HepG2 (cell line): ENCODE data around the gene ATOSB. TPM values are rescaled to one million over a fixed set of nuclear protein-coding genes. Genes with fewer than 3 reads are reported as not detected.

ENCODE experiments used
- ATAC-seq: fragments of 200-7000 bp; cut with Tn5 transposase; 3 replicates; pipeline ENCODE4 v1.9.1; 2020; ENCODE audit warnings: mild to moderate bottlenecking, moderate library complexity
- BruUV-seq: library from RNA; stranded (reverse); fragments of 400-500 nt; replicated peaks from 2 replicates; lab custom pipeline; 2021; lab: Mats Ljungman, UMichigan
- CTCF ChIA-PET: fragments of 300-600 bp; formaldehyde crosslinking; extraction: SDS; loops from one replicate; lab custom pipeline; 2021; ENCODE audit warnings: low total read pairs, inconsistent platforms, low intra/inter-chr PET ratio; lab: Yijun Ruan, JAX
- POLR2A ChIA-PET: fragments of 350-600 bp; sonication (Branson Sonifier 250); formaldehyde crosslinking; loops from one replicate; lab custom pipeline; 2020; ENCODE audit warnings: antibody characterized with exemption, inconsistent platforms; lab: Yijun Ruan, JAX
- DNase-seq: peaks from one replicate; pipeline ENCODE4 v3.0.0-alpha.2; 2015; ENCODE audit warnings: low spot score
- FAIRE-seq: peaks from 3 replicates; lab custom pipeline; 2011; peaks lifted over from hg19 to GRCh38; lab: Jason Lieb, UNC
- H2AFZ ChIP-seq: one replicate; pipeline ENCODE4 v1.6.1; 2011; ENCODE audit warnings: low read length, inconsistent platforms
- H3K27ac ChIP-seq: fragments of 300-600 bp; 3 replicates; pipeline ENCODE4 v1.8.0; 2011; ENCODE audit warnings: mixed run types, mild to moderate bottlenecking, mixed read lengths, low read length, inconsistent platforms; ENCODE audit not compliant: insufficient read depth; ENCODE audit errors: extremely low read length
- H3K27me3 ChIP-seq, 2 experiments: fragments of 200-600 bp in 1 of 2; 2 replicates in 1 of 2; 3 replicates in 1 of 2; pipeline versions ENCODE4 v1.6.0 to v1.8.0; 2011; ENCODE audit warnings: low read length in 2 of 2, mild to moderate bottlenecking in 2 of 2, moderate library complexity in 2 of 2, inconsistent platforms in 1 of 2; ENCODE audit not compliant: insufficient read depth in 2 of 2, control insufficient read depth in 1 of 2
- H3K36me3 ChIP-seq, 2 experiments: fragments of 200-600 bp in 1 of 2; replicated peaks in 1 of 2; 2 replicates in 1 of 2; 3 replicates in 1 of 2; pipeline versions ENCODE4 v1.5.1 to v1.8.0; 2011; ENCODE audit warnings: low read length in 2 of 2, inconsistent platforms in 1 of 2; ENCODE audit not compliant: insufficient read depth in 2 of 2, control insufficient read depth in 1 of 2
- H3K4me1 ChIP-seq: 2 replicates; pipeline ENCODE4 v1.5.1; 2012; ENCODE audit warnings: low read length, inconsistent platforms; ENCODE audit not compliant: insufficient read depth
- H3K4me2 ChIP-seq: 2 replicates; pipeline ENCODE4 v1.6.0; 2011; ENCODE audit warnings: low read depth, low read length, inconsistent platforms
- H3K4me3 ChIP-seq, 3 experiments: fragments of 200-600 bp in 1 of 3; sonication (generic), shearing (Covaris generic) in 1 of 3; replicated peaks in 1 of 3; 2 replicates each; pipeline ENCODE4 v1.5.1; 2011 to 2016; ENCODE audit warnings: low read length in 3 of 3, inconsistent platforms in 2 of 3, low read depth in 2 of 3, mild to moderate bottlenecking in 2 of 3, control low read depth in 1 of 3, mixed read lengths in 1 of 3; ENCODE audit not compliant: insufficient read depth in 1 of 3
- H3K79me2 ChIP-seq: one replicate; pipeline ENCODE4 v1.6.1; 2011; ENCODE audit warnings: low read length, inconsistent platforms; ENCODE audit not compliant: insufficient read depth
- H3K9ac ChIP-seq: 2 replicates; pipeline ENCODE4 v1.6.0; 2011; ENCODE audit warnings: mild to moderate bottlenecking, low read depth, low read length, inconsistent platforms; ENCODE audit not compliant: insufficient read depth
- H3K9me3 ChIP-seq: 2 replicates; pipeline ENCODE4 v1.5.1; 2012; ENCODE audit warnings: mild to moderate bottlenecking, low read length
- H4K20me1 ChIP-seq: 2 replicates; pipeline ENCODE4 v1.6.0; 2011; ENCODE audit warnings: inconsistent platforms, mild to moderate bottlenecking, low read length, moderate library complexity; ENCODE audit not compliant: insufficient read depth
- CEBPB ChIP-seq: IDR thresholded peaks from 2 replicates; pipeline ENCODE4 v1.6.1; 2011; ENCODE audit warnings: low read depth, low read length, improper control_type of control experiment, borderline replicate concordance
- EEA1 ChIP-seq: sonication (generic); formaldehyde crosslinking; IDR thresholded peaks from 2 replicates; pipeline ENCODE4 v1.5.1; 2020; ENCODE audit warnings: mild to moderate bottlenecking, missing genetic modification reagents, borderline replicate concordance
- ZNF18 ChIP-seq: sonication (generic); formaldehyde crosslinking; IDR thresholded peaks from 2 replicates; pipeline ENCODE4 v1.8.0; 2022; ENCODE audit warnings: mild to moderate bottlenecking, missing genetic modification reagents; ENCODE audit not compliant: insufficient replicate concordance
- ZNF407 ChIP-seq: sonication (generic); formaldehyde crosslinking; IDR thresholded peaks from one replicate; pipeline ENCODE4 v1.5.1; 2020; ENCODE audit warnings: mild to moderate bottlenecking, missing genetic modification reagents; ENCODE audit errors: not compliant biosample characterization
- WGBS: methylation state at CpG from one replicate; pipeline ENCODE4 v1.1.6; 2017; ENCODE audit warnings: low lambda C conversion rate; 5-methylcytosine and 5-hydroxymethylcytosine counted together
- in situ Hi-C: cut with HindIII; loops from 2 replicates; pipeline ENCODE4 v1.10.0; 2017; ENCODE audit warnings: low pct_unique_long_range_greater_than_20kb; ENCODE audit not compliant: extremely low pct_ligation_motif_present
- intact Hi-C: fragments of 100-400 bp; cut with micrococcal nuclease; formaldehyde crosslinking; loops from one replicate; pipeline ENCODE4 v1.10.0; 2022; ENCODE audit not compliant: unreplicated experiment
- polyA plus RNA-seq, 8 experiments: library from polyadenylated mRNA; depleted of rRNA in 3 of 8; stranded (reverse) in 7 of 8; unstranded in 1 of 8; fragments of >200 nt; fragmentation: Illumina TruSeq in 4 of 8; extraction: Trizol in 4 of 8; gene quantifications; 2 replicates each; pipeline versions ENCODE4 v1.2.1 to v1.2.3, GENCODE V29; 2011 to 2016; ENCODE audit warnings: low read depth in 4 of 8, missing spikeins in 1 of 8, mixed read lengths in 1 of 8; ENCODE audit not compliant: insufficient read depth in 1 of 8
- total RNA-seq, 5 experiments: library from RNA; depleted of rRNA; stranded (reverse); fragments of >200 nt; fragmentation: Illumina TruSeq; extraction: Trizol; gene quantifications; 2 replicates each; pipeline ENCODE4 v1.2.3, GENCODE V29; 2016; ENCODE audit warnings: low read depth in 1 of 5

Gene ATOSB
- total and polyA plus RNA-seq, 2 of the 13 experiments (the other 11 are each of a cell fraction or from before 2014, with no cell fraction given): 1.9 to 6.4 TPM

GRCh38 chr9:35136866-35137265 is 21.2 kb upstream of the ATOSB start:
- Histone ChIP-seq H3K4me1 (peaks cover 24% of the 10 kb centered on the region), H3K27ac (no peak overlapping the region), H4K20me1 (no peaks in the 10 kb centered on the region), H3K36me3 (no peaks in the 10 kb centered on the region), H3K9me3 (peaks cover 13% of the 10 kb centered on the region), H3K4me3 (no peak overlapping the region), H3K4me2 (peak overlapping the region; percentile 44), H2AFZ (peak overlapping the region; percentile 33), H3K27me3 (peaks cover 0 to 5% of the 10 kb centered on the region in 2 experiments; a peak in 1 of 5 replicates), H3K9ac (no peak overlapping the region), H3K79me2 (no peaks in the 10 kb centered on the region)
- 31% methylated on average over 8 of the region's 8 CpGs for WGBS
- no TSS peak for BruUV-seq
- TF ChIP-seq EEA1: no peak
- peak; percentile 29; the same call in 1 of the 2 replicates for TF ChIP-seq CEBPB
- POLR2A ChIA-PET: interaction anchor here (1.5 kb wide), 1 partner anchor 21 kb away, joined by 3 read pairs; the partner anchor contains the start of gene ATOSB
- no peak for ATAC-seq
- in situ Hi-C loops: no loop called here
- FAIRE-seq: no peak
- CTCF ChIA-PET: no interaction called here
- DNase-seq: no peak
- intact Hi-C loops: no loop called here

- Histone ChIP-seq H3K36me3 (no peaks in the 10 kb centered on the region), H3K9ac (no peak overlapping the region), H3K4me3 (no peak overlapping the region), H3K9me3 (peaks cover 5% of the 10 kb centered on the region; the same call in 1 of the 2 replicates), H2AFZ (no peak overlapping the region), H3K4me1 (peaks cover 24% of the 10 kb centered on the region), H3K27me3 (peaks cover 0 to 5% of the 10 kb centered on the region in 2 experiments; a peak in 1 of 5 replicates), H3K79me2 (no peaks in the 10 kb centered on the region), H3K4me2 (no peak overlapping the region), H4K20me1 (no peaks in the 10 kb centered on the region), H3K27ac (no peak overlapping the region)
- in situ Hi-C loops (no loop called here), intact Hi-C loops (no loop called here)
- POLR2A ChIA-PET: interaction anchor here (1.5 kb wide), 1 partner anchor 20 kb away, joined by 3 read pairs; the partner anchor contains the start of gene ATOSB
- WGBS: 77% methylated on average over 7 of the region's 7 CpGs
- ATAC-seq (no peak), DNase-seq (no peak), FAIRE-seq (no peak)
- no TSS peak for BruUV-seq
- CTCF ChIA-PET: no interaction called here
- TF ChIP-seq ZNF407 (CRISPR knock-in tag): no peak
- no peak for TF ChIP-seq ZNF18 (CRISPR knock-in tag)
Observed at GRCh38 chr9:35135988-35136387, 20.3 kb upstream of the ATOSB start.
